RCC 7860 (cell line): ENCODE results near the gene CANX.

Experiments used
- DNase-seq: peaks from one replicate; pipeline ENCODE4 v3.0.0-alpha.2; 2015; ENCODE audit warnings: low spot score
- FAIRE-seq: peaks from 2 replicates; lab custom pipeline; 2012; peaks lifted over from hg19 to GRCh38; lab: Jason Lieb, UNC

CANX gene

DNA sequence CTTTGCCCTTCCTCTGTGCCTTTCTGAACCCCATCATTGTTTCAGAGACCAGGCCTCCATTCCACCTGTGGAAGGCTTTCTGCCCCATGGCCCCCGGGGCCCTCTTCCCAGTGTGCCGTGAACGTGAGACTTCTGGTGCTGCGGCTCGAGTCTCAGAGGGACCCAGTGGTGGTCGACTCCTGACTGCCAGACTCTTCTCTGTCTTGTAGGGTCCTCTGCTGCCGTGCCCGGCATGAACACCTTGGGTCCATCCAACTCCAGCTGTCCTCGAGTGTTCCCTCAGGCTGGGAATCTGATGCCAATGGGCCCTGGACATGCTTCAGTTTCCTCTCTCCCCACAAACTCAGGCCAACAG, 74.9 kb downstream of the CANX start:
- FAIRE-seq: no peak
- DNase-seq: no peak

DNA sequence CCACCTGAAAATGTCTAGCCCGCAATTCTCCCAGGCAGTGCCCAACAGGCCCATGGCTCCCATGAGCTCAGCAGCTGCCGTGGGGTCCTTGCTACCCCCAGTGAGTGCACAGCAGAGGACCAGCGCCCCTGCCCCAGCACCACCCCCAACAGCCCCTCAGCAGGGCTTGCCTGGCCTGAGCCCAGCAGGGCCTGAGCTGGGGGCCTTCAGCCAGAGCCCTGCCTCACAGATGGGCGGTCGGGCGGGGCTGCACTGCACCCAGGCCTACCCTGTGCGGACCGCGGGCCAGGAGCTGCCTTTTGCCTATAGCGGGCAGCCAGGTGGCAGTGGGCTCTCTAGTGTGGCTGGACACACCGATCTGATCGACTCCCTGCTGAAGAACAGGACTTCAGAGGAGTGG, 75.7 kb downstream of the CANX start:
- FAIRE-seq: no peak
- DNase-seq: no peak

DNA sequence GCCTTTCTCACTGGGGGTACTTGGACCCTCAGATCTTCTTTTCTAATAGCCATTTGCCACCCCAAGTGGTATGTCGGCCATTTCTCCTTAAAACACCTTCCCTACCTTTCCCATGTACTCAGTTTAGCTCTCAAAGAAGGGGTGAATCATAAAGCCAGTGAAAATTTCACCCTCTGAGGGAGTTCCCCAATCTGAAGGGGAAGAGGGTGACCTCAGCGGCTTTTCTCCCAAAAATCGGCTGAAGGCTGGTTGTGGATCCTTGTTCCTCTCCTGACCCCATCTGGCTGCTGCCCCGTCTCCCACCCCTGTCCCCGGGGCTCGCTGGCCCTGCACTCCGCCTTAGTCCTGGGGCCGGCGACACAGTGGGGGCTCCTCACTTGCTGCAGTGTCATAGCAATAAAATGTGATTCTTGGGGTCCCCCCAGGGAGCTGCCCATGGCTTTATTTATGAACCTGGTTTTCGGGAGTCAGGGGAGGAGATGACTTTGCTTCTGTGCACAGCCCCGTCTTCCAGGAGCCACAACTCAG, 77.7 kb downstream of the CANX start:
- FAIRE-seq (no peak), DNase-seq (no peak)

- DNase-seq (no peak), FAIRE-seq (no peak)
Observed at GRCh38 chr5:179777456-179777855, 78.7 kb downstream of the CANX start.

DNA sequence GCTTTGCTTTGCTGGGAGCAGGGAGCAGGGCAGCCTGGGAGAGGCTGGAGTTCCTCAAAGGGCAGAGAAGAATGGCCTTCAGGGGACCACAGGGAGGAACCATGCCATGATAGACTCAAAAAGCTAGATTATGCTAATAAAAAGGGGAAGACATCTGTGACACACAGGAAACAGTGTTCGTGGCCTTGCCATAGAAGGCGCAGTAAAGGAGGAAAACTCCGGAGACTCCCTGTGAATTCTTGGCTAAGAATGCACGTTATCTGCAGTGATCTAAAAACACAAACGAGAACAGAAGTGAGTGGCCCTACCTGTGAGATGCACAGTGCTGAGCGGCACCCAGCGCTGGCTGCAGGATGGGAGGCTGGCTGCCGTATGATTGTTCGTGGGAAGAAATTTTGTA, 79.1 kb downstream of the CANX start:
- FAIRE-seq (no peak), DNase-seq (no peak)

GRCh38 chr5:179778591-179778990, 79.8 kb downstream of the CANX start:
- DNase-seq: no peak
- FAIRE-seq: no peak

DNA sequence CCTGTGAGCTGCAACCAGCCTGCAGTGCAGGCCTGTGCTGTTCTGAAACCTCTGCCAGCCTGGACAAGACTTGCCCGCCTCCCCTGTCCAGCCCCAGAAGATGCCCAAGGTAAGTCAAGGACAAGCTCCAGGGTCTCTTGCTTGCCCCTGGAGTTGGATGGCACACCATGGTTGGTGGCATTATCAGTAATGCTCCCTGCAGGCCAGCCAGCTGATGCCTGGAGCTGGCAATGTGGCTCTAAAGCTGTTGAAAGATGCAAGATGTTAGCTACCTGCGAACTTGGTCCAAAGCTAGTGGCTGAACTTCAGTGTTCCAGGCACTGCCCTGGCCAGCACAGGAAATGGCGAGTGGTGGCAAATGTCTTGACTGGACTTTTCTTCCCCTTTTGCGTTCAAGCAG, 81.1 kb downstream of the CANX start:
- FAIRE-seq (no peak), DNase-seq (no peak)

- no peak for DNase-seq
Observed at GRCh38 chr5:179780362-179780761, 81.6 kb downstream of the CANX start.

More at GRCh38 chr5:179780362-179780761, 81.6 kb downstream of the CANX start:
- FAIRE-seq: no peak
